Activated CD4-positive, alpha-beta T cell treated with anti-CD3 and anti-CD28 coated beads, Interleukin-2, Interleukin-6, amounts not matched to agents 100 ng/mL and 50 ng/mL, durations not matched to agents 16 hours and 8 hours (primary cell): ENCODE results near the gene NEURL1.

Experiments
- DNase-seq: peaks from one replicate; pipeline ENCODE4 v3.0.0-alpha.2; 2020

Gene NEURL1

GRCh38 chr10:103549349-103549685 lies 55.8 kb downstream of the NEURL1 start:
- DNase-seq: no peak

GRCh38 chr10:103550229-103550628 lies 56.7 kb downstream of the NEURL1 start:
- DNase-seq: no peak

- DNase-seq: no peak
Measured at GRCh38 chr10:103551619-103552602, 58.4 kb downstream of the NEURL1 start.

GRCh38 chr10:103552856-103553742 lies 59.6 kb downstream of the NEURL1 start:
- no peak for DNase-seq

- DNase-seq: peak; percentile 36
Measured at GRCh38 chr10:103553743-103554487, 60.4 kb downstream of the NEURL1 start.

- DNase-seq: no peak
Measured at GRCh38 chr10:103554488-103555324, 61.2 kb downstream of the NEURL1 start.

- DNase-seq: no peak
Measured at GRCh38 chr10:103555325-103555649, 61.8 kb downstream of the NEURL1 start.

- DNase-seq: no peak
Measured at GRCh38 chr10:103555712-103556111, 62.2 kb downstream of the NEURL1 start.

- no peak for DNase-seq
Measured at GRCh38 chr10:103556383-103557007, 63.0 kb downstream of the NEURL1 start.

GRCh38 chr10:103557455-103557854 lies 64.0 kb downstream of the NEURL1 start:
- DNase-seq: no peak

GRCh38 chr10:103558911-103559310 lies 65.4 kb downstream of the NEURL1 start:
- no peak for DNase-seq

- DNase-seq: no peak
Measured at GRCh38 chr10:103559776-103560175, 66.3 kb downstream of the NEURL1 start.

- DNase-seq: no peak
Measured at GRCh38 chr10:103560886-103561285, 67.4 kb downstream of the NEURL1 start.

GRCh38 chr10:103562383-103562782 lies 68.9 kb downstream of the NEURL1 start:
- DNase-seq: no peak

- no peak for DNase-seq
Measured at GRCh38 chr10:103563231-103564115, 70.0 kb downstream of the NEURL1 start.

- DNase-seq: no peak
Measured at GRCh38 chr10:103564116-103564501, 70.6 kb downstream of the NEURL1 start.

- DNase-seq: peak; percentile 57
Measured at GRCh38 chr10:103564776-103565520, 71.4 kb downstream of the NEURL1 start.

- no peak for DNase-seq
Measured at GRCh38 chr10:103566536-103566935, 73.0 kb downstream of the NEURL1 start.

- DNase-seq: no peak
Measured at GRCh38 chr10:103568505-103568904, 75.0 kb downstream of the NEURL1 start.

GRCh38 chr10:103569896-103570295 lies 76.4 kb downstream of the NEURL1 start:
- no peak for DNase-seq
